Measurements from ENCODE around the gene ADGRG1.

GRCh38 chr16:57685633-57686032 is 57.2 kb downstream of the ADGRG1 start:
- no peak for TF ChIP-seq CTCF (IDR thresholded peaks at IDR 0.05)
- TF ChIP-seq EZH2 (IDR thresholded peaks at IDR 0.05; ENCODE audit: borderline replicate concordance, insufficient read depth, low read depth, low read length, poor library complexity, severe bottlenecking): no peak

Measured in B cell (primary cell).